Esophagus squamous epithelium (tissue), 5 donors: ENCODE results near the gene RAB11FIP3. TPM values are rescaled to one million over a fixed set of nuclear protein-coding genes. Genes with fewer than 3 reads are reported as not detected.

ENCODE experiments used
- DNase-seq: peaks from one replicate; lab custom pipeline; 2025; lab: John Stamatoyannopoulos, UW
- H3K27ac ChIP-seq, 4 donors: fragments of 200-600 bp; sonication (generic); one replicate each; pipeline ENCODE4 v1.5.1; 2016 to 2019; ENCODE audit warnings: mild to moderate bottlenecking in 1 of 4
- H3K27me3 ChIP-seq, 4 donors: fragments of 200-600 bp; sonication (generic); 1 replicate in 3 of 4; 2 replicates in 1 of 4; pipeline versions ENCODE4 v1.5.1 to v1.6.0; 2017 to 2021; ENCODE audit warnings: antibody characterized with exemption in 1 of 4
- H3K36me3 ChIP-seq, 3 donors: fragments of 200-600 bp; sonication (generic); one replicate each; pipeline ENCODE4 v1.5.1; 2016 to 2019
- H3K4me1 ChIP-seq, 3 donors: fragments of 200-600 bp; sonication (generic); one replicate each; pipeline ENCODE4 v1.5.1; 2017 to 2019
- H3K4me3 ChIP-seq, 4 donors: fragments of 200-600 bp; sonication (generic); 1 replicate in 3 of 4; 2 replicates in 1 of 4; pipeline ENCODE4 v1.5.1; 2016 to 2019; ENCODE audit warnings: mild to moderate bottlenecking in 2 of 4, moderate library complexity in 1 of 4
- H3K9me3 ChIP-seq, 3 donors: fragments of 200-600 bp; sonication (generic); one replicate each; pipeline ENCODE4 v1.5.1; 2016 to 2019
- POLR2A ChIP-seq, 4 donors: fragments of 450-650 bp; IDR thresholded peaks; one replicate each; pipeline ENCODE4 v1.6.1; 2017; ENCODE audit warnings: antibody characterized with exemption in 4 of 4, mild to moderate bottlenecking in 4 of 4, moderate library complexity in 3 of 4
- WGBS, 2 donors: methylation state at CpG; one replicate each; pipeline ENCODE4 v1.1.5; 2018; 5-methylcytosine and 5-hydroxymethylcytosine counted together
- intact Hi-C: fragments of 100-400 bp; cut with DNase I; formaldehyde crosslinking; loops from one replicate; pipeline ENCODE4 v1.15.0; 2022
- total RNA-seq, 4 donors: library from RNA; depleted of rRNA; stranded (reverse); fragments of >200 nt; gene quantifications; one replicate each; pipeline ENCODE4 v1.1.0, GENCODE V29; 2016
- TF ChIP-seq, protein P1 (sequence below), 6 experiments: fragments of 450-650 bp in 4 of 6; fragments of 200-600 bp in 2 of 6; sonication (generic) in 2 of 6; IDR thresholded peaks; one replicate each; pipeline ENCODE4 v1.5.1; 2016 to 2019; ENCODE audit warnings: antibody characterized with exemption in 6 of 6, mild to moderate bottlenecking in 4 of 6, moderate library complexity in 4 of 6
- donor health status: DM: yes; HTN: yes; CAD: no.

Gene RAB11FIP3
- total RNA-seq, 4 donors from 2014 or later = 8.0 to 25.6 (median 10.1) TPM

DNA sequence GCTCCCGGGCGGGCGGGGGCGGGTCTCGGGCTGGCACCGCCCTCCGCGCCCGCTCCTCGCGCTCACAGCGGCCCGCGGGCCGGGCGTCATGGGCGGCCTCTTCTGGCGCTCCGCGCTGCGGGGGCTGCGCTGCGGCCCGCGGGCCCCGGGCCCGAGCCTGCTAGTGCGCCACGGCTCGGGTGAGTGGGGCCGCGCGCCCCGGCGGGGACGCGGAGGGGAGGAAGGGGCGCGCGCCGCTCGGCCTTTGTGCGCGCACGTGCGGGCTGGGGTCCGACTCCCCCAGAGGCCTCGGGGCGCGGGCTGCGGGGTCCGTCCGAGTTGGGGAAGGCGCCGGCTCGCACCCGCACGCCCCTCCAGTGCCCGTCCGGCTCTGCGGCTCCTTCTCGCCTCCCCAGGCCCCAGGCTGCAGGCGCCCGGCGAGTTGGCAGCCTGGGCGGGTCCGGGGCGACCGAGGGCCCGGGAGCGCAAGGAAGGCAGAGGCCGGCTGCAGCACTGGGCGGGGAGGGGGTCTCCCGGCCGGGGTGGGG is 28.3 kb upstream of the RAB11FIP3 start, which contains the start of gene NME4:
NME4 (plus strand) TSS at position 65 of the 527 bp plus-strand sequence; CDS start at position 89, 24 bp downstream.
- TF ChIP-seq, protein P1, sequence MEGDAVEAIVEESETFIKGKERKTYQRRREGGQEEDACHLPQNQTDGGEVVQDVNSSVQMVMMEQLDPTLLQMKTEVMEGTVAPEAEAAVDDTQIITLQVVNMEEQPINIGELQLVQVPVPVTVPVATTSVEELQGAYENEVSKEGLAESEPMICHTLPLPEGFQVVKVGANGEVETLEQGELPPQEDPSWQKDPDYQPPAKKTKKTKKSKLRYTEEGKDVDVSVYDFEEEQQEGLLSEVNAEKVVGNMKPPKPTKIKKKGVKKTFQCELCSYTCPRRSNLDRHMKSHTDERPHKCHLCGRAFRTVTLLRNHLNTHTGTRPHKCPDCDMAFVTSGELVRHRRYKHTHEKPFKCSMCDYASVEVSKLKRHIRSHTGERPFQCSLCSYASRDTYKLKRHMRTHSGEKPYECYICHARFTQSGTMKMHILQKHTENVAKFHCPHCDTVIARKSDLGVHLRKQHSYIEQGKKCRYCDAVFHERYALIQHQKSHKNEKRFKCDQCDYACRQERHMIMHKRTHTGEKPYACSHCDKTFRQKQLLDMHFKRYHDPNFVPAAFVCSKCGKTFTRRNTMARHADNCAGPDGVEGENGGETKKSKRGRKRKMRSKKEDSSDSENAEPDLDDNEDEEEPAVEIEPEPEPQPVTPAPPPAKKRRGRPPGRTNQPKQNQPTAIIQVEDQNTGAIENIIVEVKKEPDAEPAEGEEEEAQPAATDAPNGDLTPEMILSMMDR (IDR thresholded peaks at IDR 0.05) = peak in 1 of 6 experiments; percentile 5
- peak in 1 of 4 donors; percentile 9 for TF ChIP-seq POLR2A (IDR thresholded peaks at IDR 0.05)
- Histone ChIP-seq H3K27me3 (no peaks in the 10 kb centered on the region), H3K27ac (peak within 1 kb of the TSS; percentile 67 to 88 (median 78)), H3K4me3 (peak within 1 kb of the TSS; percentile 52 to 89 (median 68)), H3K9me3 (no peaks in the 10 kb centered on the region), H3K4me1 (peaks cover 7 to 48% (median 10%) of the 10 kb centered on the region in 3 donors), H3K36me3 (no peaks in the 10 kb centered on the region)
- intact Hi-C loops = loop anchor here (10.0 kb wide), 1 partner anchor 98 kb away; no protein-coding TSS in a partner anchor
- WGBS, 2 donors = no CpG with 5 or more reads among the region's 75 CpGs
- no peak for DNase-seq

DNA sequence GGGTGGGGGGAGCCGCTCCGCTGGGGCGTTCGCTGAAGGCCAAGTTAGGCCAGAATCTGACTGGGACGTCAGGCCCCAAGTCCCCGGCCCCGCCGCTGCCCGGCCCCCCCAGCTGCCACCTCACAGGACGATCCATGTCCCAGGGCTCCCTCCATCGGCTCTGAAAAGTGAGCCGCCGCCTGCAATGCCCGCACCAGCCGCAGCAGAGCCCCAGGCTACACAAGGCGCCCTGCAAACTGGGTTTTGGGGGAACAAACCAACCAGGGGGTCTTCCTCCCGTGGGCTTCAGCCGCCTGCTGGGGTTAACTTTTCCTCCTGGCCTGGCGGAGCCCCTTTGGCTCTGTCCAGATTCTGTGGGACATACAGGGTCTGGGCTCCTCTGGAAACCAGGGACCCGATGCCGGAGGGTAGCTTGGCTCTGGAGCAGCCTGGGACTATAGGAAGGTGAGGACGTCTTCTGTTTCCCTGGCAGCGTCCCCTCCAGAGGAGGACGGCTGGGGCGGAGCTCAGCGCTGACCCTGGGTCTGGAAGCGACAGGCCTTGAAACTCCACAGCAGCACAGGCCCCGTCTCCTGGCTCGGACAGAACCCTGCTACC is 27.6 kb upstream of the RAB11FIP3 start:
- Histone ChIP-seq H3K27me3 (no peaks in the 10 kb centered on the region), H3K27ac (peak overlapping the region; percentile 67 to 88 (median 78)), H3K4me1 (peaks cover 11 to 55% (median 12%) of the 10 kb centered on the region in 3 donors), H3K36me3 (no peaks in the 10 kb centered on the region), H3K9me3 (no peaks in the 10 kb centered on the region), H3K4me3 (peak overlapping the region; percentile 52 to 89 (median 68))
- TF ChIP-seq POLR2A (IDR thresholded peaks at IDR 0.05) = no peak
- TF ChIP-seq, protein P1 (IDR thresholded peaks at IDR 0.05) = peak in 5 of 6 experiments; percentile 34 to 63 (median 52)
- WGBS, 2 donors = 7 to 42% methylated on average over 4 to 9 of the region's 29 CpGs
- DNase-seq = no peak
- intact Hi-C loops = loop anchor here (10.0 kb wide), 1 partner anchor 97 kb away; no protein-coding TSS in a partner anchor

DNA sequence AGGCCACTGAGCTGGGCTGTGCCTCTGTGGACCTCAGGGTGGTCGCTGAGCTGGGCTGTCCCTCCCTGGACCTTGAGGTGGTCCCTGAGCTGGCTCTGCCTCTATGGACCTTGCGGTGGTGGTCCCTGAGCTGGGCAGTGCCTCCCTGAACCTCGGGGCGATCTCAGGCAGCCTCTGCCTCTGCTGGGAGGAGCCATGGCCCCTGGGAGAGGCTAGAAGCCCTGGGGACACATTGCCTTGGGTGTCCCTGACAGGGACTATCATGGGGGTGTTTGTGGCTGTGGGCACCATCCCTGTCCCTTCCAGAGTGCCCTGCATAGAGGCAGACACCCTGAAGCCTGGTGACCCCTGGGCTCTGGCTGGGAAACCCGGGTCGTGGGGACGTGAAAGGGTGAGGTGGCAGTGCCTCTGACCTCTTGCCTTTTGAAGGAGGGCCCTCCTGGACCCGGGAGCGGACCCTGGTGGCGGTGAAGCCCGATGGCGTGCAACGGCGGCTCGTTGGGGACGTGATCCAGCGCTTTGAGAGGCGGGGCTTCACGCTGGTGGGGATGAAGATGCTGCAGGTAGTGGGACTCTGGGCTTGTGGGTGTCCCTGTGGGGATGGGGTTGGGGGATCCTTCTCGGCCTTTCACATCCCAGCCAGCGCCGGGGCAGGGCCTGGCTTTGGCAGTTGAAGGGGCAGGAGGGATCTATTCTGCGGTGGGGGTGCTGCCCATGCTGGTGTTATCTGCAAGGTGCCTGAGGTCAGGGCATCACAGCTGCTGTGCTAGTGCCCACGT is 26.7 kb upstream of the RAB11FIP3 start:
- H3K4me3 ChIP-seq = no peak overlapping the region
- no peaks in the 10 kb centered on the region for H3K9me3 ChIP-seq
- DNase-seq = no peak
- WGBS, 2 donors = 71 to 75% methylated on average over 6 to 14 of the region's 24 CpGs
- H3K27me3 ChIP-seq = no peaks in the 10 kb centered on the region
- no peaks in the 10 kb centered on the region for H3K36me3 ChIP-seq
- intact Hi-C loops = loop anchor here (10.0 kb wide), 1 partner anchor 96 kb away; no protein-coding TSS in a partner anchor
- TF ChIP-seq POLR2A (IDR thresholded peaks at IDR 0.05) = no peak
- TF ChIP-seq, protein P1 (IDR thresholded peaks at IDR 0.05) = no peak
- peaks cover 11 to 58% (median 12%) of the 10 kb centered on the region in 3 donors for H3K4me1 ChIP-seq
- peak overlapping the region in 3 of 4 donors; percentile 69 to 88 (median 88) for H3K27ac ChIP-seq

DNA sequence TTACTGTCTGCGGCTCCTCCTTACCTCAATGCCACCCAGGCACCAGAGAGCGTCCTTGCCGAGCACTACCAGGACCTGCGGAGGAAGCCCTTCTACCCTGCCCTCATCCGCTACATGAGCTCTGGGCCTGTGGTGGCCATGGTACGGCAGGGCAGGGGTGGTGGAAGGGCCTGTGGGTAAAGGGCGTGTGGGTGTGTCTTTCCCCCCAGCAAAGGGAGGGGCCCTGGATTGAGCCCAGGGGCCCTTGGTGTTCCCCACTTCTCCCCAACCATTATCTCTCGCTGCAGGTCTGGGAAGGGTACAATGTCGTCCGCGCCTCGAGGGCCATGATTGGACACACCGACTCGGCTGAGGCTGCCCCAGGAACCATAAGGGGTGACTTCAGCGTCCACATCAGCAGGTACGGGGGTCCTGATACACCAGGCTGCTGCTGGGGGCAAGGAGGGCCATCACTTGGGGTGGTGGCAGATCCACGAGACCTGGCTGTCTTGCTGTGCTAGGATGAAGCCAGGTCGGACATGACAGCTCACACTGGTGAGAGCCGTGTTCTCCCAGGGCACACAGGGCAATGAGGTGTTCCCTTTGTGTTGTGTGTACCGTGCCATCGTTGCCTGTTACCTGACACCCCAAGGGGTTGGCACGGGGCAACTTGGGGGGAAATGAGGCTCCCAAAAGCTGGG is 26.0 kb upstream of the RAB11FIP3 start:
- 40 to 100% methylated on average over 1 of the region's 22 CpGs for WGBS, 2 donors
- peaks cover 11 to 58% (median 12%) of the 10 kb centered on the region in 3 donors for H3K4me1 ChIP-seq
- H3K36me3 ChIP-seq = no peaks in the 10 kb centered on the region
- no peaks in the 10 kb centered on the region for H3K9me3 ChIP-seq
- DNase-seq = no peak
- intact Hi-C loops = loop anchor here (10.0 kb wide), 1 partner anchor 95 kb away; no protein-coding TSS in a partner anchor
- H3K27me3 ChIP-seq = no peaks in the 10 kb centered on the region
- TF ChIP-seq, protein P1 (IDR thresholded peaks at IDR 0.05) = no peak
- TF ChIP-seq POLR2A (IDR thresholded peaks at IDR 0.05) = no peak
- H3K4me3 ChIP-seq = no peak overlapping the region
- H3K27ac ChIP-seq = peak overlapping the region in 2 of 4 donors; percentile 78 to 97
